H9 (cell line): ENCODE results near the gene HOXC6. TPM values are rescaled to one million over a fixed set of nuclear protein-coding genes. Genes with fewer than 3 reads are reported as not detected.

ENCODE experiments used
- DNase-seq: peaks from one replicate; pipeline ENCODE4 v3.0.0-alpha.2; 2017
- H2AFZ ChIP-seq: one replicate; pipeline ENCODE4 v1.6.1; 2013; ENCODE audit warnings: mild to moderate bottlenecking, low read length, control low read depth, moderate library complexity
- H2AK5ac ChIP-seq: 2 replicates; pipeline ENCODE4 v1.6.1; 2013; ENCODE audit warnings: low read length, control low read depth, mixed read lengths; ENCODE audit not compliant: insufficient read length
- H2BK120ac ChIP-seq: one replicate; pipeline ENCODE4 v1.6.1; 2013; ENCODE audit warnings: low read depth, mild to moderate bottlenecking, low read length, control low read depth, inconsistent platforms; ENCODE audit not compliant: poor library complexity, severe bottlenecking
- H2BK12ac ChIP-seq: 2 replicates; pipeline ENCODE4 v1.6.1; 2013; ENCODE audit warnings: low read length, control low read depth, mixed read lengths, low read depth; ENCODE audit not compliant: insufficient read length
- H2BK15ac ChIP-seq: 2 replicates; pipeline ENCODE4 v1.6.1; 2013; ENCODE audit warnings: low read depth, low read length, control low read depth
- H2BK20ac ChIP-seq: one replicate; pipeline ENCODE4 v1.6.1; 2013; ENCODE audit warnings: low read depth, mild to moderate bottlenecking, low read length, control low read depth, inconsistent platforms; ENCODE audit not compliant: poor library complexity, severe bottlenecking
- H2BK5ac ChIP-seq: 2 replicates; pipeline ENCODE4 v1.6.1; 2013; ENCODE audit warnings: low read length, control low read depth, mixed read lengths; ENCODE audit not compliant: insufficient read length
- H3K14ac ChIP-seq: 2 replicates; pipeline ENCODE4 v1.6.1; 2013; ENCODE audit warnings: low read length, control low read depth; ENCODE audit not compliant: insufficient read depth
- H3K18ac ChIP-seq: 2 replicates; pipeline ENCODE4 v1.6.1; 2013; ENCODE audit warnings: low read depth, mild to moderate bottlenecking, mixed read lengths, low read length, control low read depth; ENCODE audit not compliant: insufficient read length
- H3K23ac ChIP-seq: 2 replicates; pipeline ENCODE4 v1.6.1; 2013; ENCODE audit warnings: low read length, control low read depth, mixed read lengths, low read depth; ENCODE audit not compliant: insufficient read length
- H3K23me2 ChIP-seq: 2 replicates; pipeline ENCODE4 v1.6.1; 2013; ENCODE audit warnings: low read depth, mild to moderate bottlenecking, mixed read lengths, low read length, control low read depth; ENCODE audit not compliant: insufficient read length, poor library complexity, severe bottlenecking
- H3K27ac ChIP-seq: 2 replicates; pipeline ENCODE4 v1.5.1; 2013; ENCODE audit warnings: low read length, control low read depth, mixed read lengths, low read depth; ENCODE audit not compliant: insufficient read length
- H3K27me3 ChIP-seq: 2 replicates; pipeline ENCODE4 v1.6.1; 2013; ENCODE audit warnings: low read length, control low read depth, inconsistent platforms; ENCODE audit not compliant: insufficient read depth
- H3K4ac ChIP-seq: 2 replicates; pipeline ENCODE4 v1.6.1; 2013; ENCODE audit warnings: low read depth, mild to moderate bottlenecking, control low read depth, inconsistent platforms, low read length, moderate library complexity
- H3K4me1 ChIP-seq: 2 replicates; pipeline ENCODE4 v1.6.1; 2013; ENCODE audit warnings: low read length, control low read depth, inconsistent platforms; ENCODE audit not compliant: insufficient read depth
- H3K4me2 ChIP-seq: 2 replicates; pipeline ENCODE4 v1.6.1; 2013; ENCODE audit warnings: low read length, control low read depth, mixed read lengths; ENCODE audit not compliant: insufficient read length, insufficient read depth
- H3K56ac ChIP-seq: 2 replicates; pipeline ENCODE4 v1.6.1; 2013; ENCODE audit warnings: low read depth, mild to moderate bottlenecking, mixed read lengths, low read length, control low read depth; ENCODE audit not compliant: insufficient read length
- H3K79me1 ChIP-seq: 2 replicates; pipeline ENCODE4 v1.6.1; 2013; ENCODE audit warnings: low read depth, mild to moderate bottlenecking, moderate library complexity, low read length, control low read depth, inconsistent platforms; ENCODE audit not compliant: insufficient read depth, poor library complexity, severe bottlenecking
- H3K79me2 ChIP-seq: 2 replicates; pipeline ENCODE4 v1.6.1; 2013; ENCODE audit warnings: low read length, control low read depth, inconsistent platforms; ENCODE audit not compliant: insufficient read depth
- H3K9ac ChIP-seq: 2 replicates; pipeline ENCODE4 v1.6.1; 2013; ENCODE audit warnings: low read length, control low read depth, mixed read lengths; ENCODE audit not compliant: insufficient read length; ENCODE audit errors: extremely low read depth
- H3K9me3 ChIP-seq: one replicate; pipeline ENCODE4 v1.6.1; 2013; ENCODE audit warnings: low read depth, low read length, inconsistent platforms; ENCODE audit not compliant: control insufficient read depth
- H3T11ph ChIP-seq: one replicate; pipeline ENCODE4 v1.6.1; 2013; ENCODE audit warnings: mild to moderate bottlenecking, low read length, control low read depth, inconsistent platforms
- H4K20me1 ChIP-seq: one replicate; pipeline ENCODE4 v1.6.1; 2013; ENCODE audit not compliant: control insufficient read depth, insufficient read length, insufficient read depth
- H4K5ac ChIP-seq: 2 replicates; pipeline ENCODE4 v1.6.1; 2013; ENCODE audit warnings: low read depth, mild to moderate bottlenecking, mixed read lengths, low read length, control low read depth; ENCODE audit not compliant: insufficient read length
- H4K8ac ChIP-seq: replicated peaks from 2 replicates; pipeline ENCODE4 v1.6.1; 2013; ENCODE audit warnings: low read length, control low read depth, mixed read lengths, low read depth; ENCODE audit not compliant: insufficient read length
- H4K91ac ChIP-seq: 2 replicates; pipeline ENCODE4 v1.6.1; 2013; ENCODE audit warnings: low read depth, mild to moderate bottlenecking, moderate library complexity, mixed read lengths, low read length, control low read depth; ENCODE audit not compliant: insufficient read length
- H3K27ac Mint-ChIP-seq, 3 experiments: 2 replicates in 2 of 3; 3 replicates in 1 of 3; pipeline ENCODE4 v1.8.0; 2020 to 2021; ENCODE audit warnings: mixed read lengths in 3 of 3, mild to moderate bottlenecking in 1 of 3, moderate library complexity in 1 of 3
- H3K27me3 Mint-ChIP-seq: 2 replicates; pipeline ENCODE4 v1.8.0; 2021; ENCODE audit warnings: low read depth, mild to moderate bottlenecking, moderate library complexity, mixed read lengths
- H3K36me3 Mint-ChIP-seq, 3 experiments: 2 replicates in 2 of 3; 3 replicates in 1 of 3; pipeline ENCODE4 v1.8.0; 2020 to 2021; ENCODE audit warnings: low read depth in 3 of 3, mixed read lengths in 3 of 3; ENCODE audit not compliant: insufficient read depth in 1 of 3
- H3K4me1 Mint-ChIP-seq, 2 experiments: 2 replicates each; pipeline ENCODE4 v1.8.0; 2020; ENCODE audit warnings: mixed read lengths in 2 of 2
- H3K4me3 Mint-ChIP-seq, 2 experiments: 2 replicates in 1 of 2; 3 replicates in 1 of 2; pipeline ENCODE4 v1.8.0; 2020 to 2021; ENCODE audit warnings: mild to moderate bottlenecking in 2 of 2, mixed read lengths in 2 of 2, moderate library complexity in 1 of 2
- H3K9me3 Mint-ChIP-seq, 2 experiments: 2 replicates in 1 of 2; 3 replicates in 1 of 2; pipeline ENCODE4 v1.8.0; 2020; ENCODE audit warnings: mild to moderate bottlenecking in 2 of 2, mixed read lengths in 2 of 2, moderate library complexity in 1 of 2
- WGBS: extraction: QIAGEN DNeasy Blood & Tissue Kit; methylation state at CpG from one replicate; pipeline ENCODE4 v1.1.7; 2013; ENCODE audit warnings: missing lambda C conversion rate, low lambda C conversion rate, mixed read lengths; ENCODE audit not compliant: insufficient read length; ENCODE audit errors: extremely low coverage; 5-methylcytosine and 5-hydroxymethylcytosine counted together
- total RNA-seq: library from RNA; stranded (reverse); gene quantifications from 2 replicates; pipeline ENCODE4 v1.2.1, GENCODE V29; 2021
- TF ChIP-seq, protein P1 (sequence below): fragments of 200-600 bp; sonication (generic); conservative IDR thresholded peaks from 3 replicates; pipeline ENCODE4 v1.8.0; 2021; ENCODE audit warnings: antibody characterized with exemption, mild to moderate bottlenecking

The HOXC6 gene
- total RNA-seq, 1 experiment from 2014 or later = not detected

- no peak overlapping the region for H4K91ac ChIP-seq
Measured at GRCh38 chr12:54006559-54007220, 21.6 kb upstream of the HOXC6 start.

More at GRCh38 chr12:54006559-54007220, 21.6 kb upstream of the HOXC6 start:
- Histone ChIP-seq H3K18ac (no peak overlapping the region), H3K23me2 (no peaks in the 10 kb centered on the region), H2BK20ac (no peak overlapping the region), H4K8ac (no peak overlapping the region), H3K56ac (no peak overlapping the region), H3K79me2 (no peaks in the 10 kb centered on the region), H4K20me1 (no peaks in the 10 kb centered on the region), H2BK5ac (no peak overlapping the region), H3K14ac (no peak overlapping the region), H3K4me2 (no peak overlapping the region), H4K5ac (no peak overlapping the region), H2AK5ac (no peak overlapping the region), H3K4ac (no peak overlapping the region), H3K23ac (no peak overlapping the region), H3K27ac (no peak overlapping the region), H3K4me1 (no peaks in the 10 kb centered on the region), H3K9ac (no peak overlapping the region), H3K79me1 (no peaks in the 10 kb centered on the region), H2BK15ac (no peak overlapping the region), H2BK12ac (no peak overlapping the region), H2BK120ac (no peak overlapping the region), H3K9me3 (no peaks in the 10 kb centered on the region), H3T11ph (no peak overlapping the region), H2AFZ (no peak overlapping the region), H3K27me3 (peaks cover 96% of the 10 kb centered on the region)
- TF ChIP-seq, protein P1, sequence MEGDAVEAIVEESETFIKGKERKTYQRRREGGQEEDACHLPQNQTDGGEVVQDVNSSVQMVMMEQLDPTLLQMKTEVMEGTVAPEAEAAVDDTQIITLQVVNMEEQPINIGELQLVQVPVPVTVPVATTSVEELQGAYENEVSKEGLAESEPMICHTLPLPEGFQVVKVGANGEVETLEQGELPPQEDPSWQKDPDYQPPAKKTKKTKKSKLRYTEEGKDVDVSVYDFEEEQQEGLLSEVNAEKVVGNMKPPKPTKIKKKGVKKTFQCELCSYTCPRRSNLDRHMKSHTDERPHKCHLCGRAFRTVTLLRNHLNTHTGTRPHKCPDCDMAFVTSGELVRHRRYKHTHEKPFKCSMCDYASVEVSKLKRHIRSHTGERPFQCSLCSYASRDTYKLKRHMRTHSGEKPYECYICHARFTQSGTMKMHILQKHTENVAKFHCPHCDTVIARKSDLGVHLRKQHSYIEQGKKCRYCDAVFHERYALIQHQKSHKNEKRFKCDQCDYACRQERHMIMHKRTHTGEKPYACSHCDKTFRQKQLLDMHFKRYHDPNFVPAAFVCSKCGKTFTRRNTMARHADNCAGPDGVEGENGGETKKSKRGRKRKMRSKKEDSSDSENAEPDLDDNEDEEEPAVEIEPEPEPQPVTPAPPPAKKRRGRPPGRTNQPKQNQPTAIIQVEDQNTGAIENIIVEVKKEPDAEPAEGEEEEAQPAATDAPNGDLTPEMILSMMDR = no peak
- no peak overlapping the region for H3K4me3 Mint-ChIP-seq
- H3K9me3 Mint-ChIP-seq = peaks cover 4 to 8% of the 10 kb centered on the region in 2 experiments; a peak in 3 of 5 replicates
- peaks cover 7 to 32% of the 10 kb centered on the region in 2 experiments for H3K4me1 Mint-ChIP-seq
- H3K27me3 Mint-ChIP-seq = peaks cover 100% of the 10 kb centered on the region
- WGBS = no CpG with 5 or more reads among the region's 22 CpGs
- no peak for DNase-seq
- H3K27ac Mint-ChIP-seq = no peak overlapping the region; a peak in 1 of 7 replicates
- no peaks in the 10 kb centered on the region for H3K36me3 Mint-ChIP-seq
